Measurements from ENCODE around the gene KMT2C. TPM values are rescaled to one million over a fixed set of nuclear protein-coding genes. Genes with fewer than 3 reads are reported as not detected.

The KMT2C gene
- total and polyA plus RNA-seq, 3 donors from 2014 or later, result 32.8 to 167 (median 154) TPM

DNA sequence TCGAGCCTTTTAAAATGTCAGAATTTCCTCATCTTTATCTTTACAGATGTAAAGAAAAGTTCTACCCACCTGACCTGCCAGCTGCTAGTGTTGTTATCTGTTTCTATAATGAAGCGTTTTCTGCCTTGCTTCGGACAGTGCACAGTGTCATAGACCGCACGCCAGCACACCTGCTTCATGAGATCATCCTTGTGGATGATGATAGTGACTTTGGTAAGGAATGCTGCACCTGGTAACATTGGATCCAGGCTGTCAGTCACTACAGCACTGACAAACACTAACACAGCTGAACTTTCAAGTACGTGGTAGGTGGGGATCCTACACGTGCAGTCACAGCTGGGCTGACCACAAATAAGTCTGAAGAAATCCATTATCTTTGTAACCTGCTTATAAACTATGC, 332.7 kb downstream of the KMT2C start:
- no peak overlapping the region for H3K4me3 ChIP-seq
- 88 to 89% methylated on average over 7 of the region's 7 CpGs for WGBS, 2 donors
- no peak overlapping the region for H3K27ac ChIP-seq
- no peaks in the 10 kb centered on the region for H3K9me3 ChIP-seq
- no peaks in the 10 kb centered on the region for H3K4me1 ChIP-seq
- TF ChIP-seq, protein P1, sequence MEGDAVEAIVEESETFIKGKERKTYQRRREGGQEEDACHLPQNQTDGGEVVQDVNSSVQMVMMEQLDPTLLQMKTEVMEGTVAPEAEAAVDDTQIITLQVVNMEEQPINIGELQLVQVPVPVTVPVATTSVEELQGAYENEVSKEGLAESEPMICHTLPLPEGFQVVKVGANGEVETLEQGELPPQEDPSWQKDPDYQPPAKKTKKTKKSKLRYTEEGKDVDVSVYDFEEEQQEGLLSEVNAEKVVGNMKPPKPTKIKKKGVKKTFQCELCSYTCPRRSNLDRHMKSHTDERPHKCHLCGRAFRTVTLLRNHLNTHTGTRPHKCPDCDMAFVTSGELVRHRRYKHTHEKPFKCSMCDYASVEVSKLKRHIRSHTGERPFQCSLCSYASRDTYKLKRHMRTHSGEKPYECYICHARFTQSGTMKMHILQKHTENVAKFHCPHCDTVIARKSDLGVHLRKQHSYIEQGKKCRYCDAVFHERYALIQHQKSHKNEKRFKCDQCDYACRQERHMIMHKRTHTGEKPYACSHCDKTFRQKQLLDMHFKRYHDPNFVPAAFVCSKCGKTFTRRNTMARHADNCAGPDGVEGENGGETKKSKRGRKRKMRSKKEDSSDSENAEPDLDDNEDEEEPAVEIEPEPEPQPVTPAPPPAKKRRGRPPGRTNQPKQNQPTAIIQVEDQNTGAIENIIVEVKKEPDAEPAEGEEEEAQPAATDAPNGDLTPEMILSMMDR (IDR thresholded peaks at IDR 0.05), result no peak
- no peak for TF ChIP-seq POLR2A (IDR thresholded peaks at IDR 0.05)
- no peak for DNase-seq
- intact Hi-C loops (cut with DNase I; ENCODE audit: low total_unique reads), result no loop called here
- no peaks in the 10 kb centered on the region for H3K36me3 ChIP-seq (ENCODE audit: low read depth, missing control alignments)
- no peaks in the 10 kb centered on the region for H3K27me3 ChIP-seq

DNA sequence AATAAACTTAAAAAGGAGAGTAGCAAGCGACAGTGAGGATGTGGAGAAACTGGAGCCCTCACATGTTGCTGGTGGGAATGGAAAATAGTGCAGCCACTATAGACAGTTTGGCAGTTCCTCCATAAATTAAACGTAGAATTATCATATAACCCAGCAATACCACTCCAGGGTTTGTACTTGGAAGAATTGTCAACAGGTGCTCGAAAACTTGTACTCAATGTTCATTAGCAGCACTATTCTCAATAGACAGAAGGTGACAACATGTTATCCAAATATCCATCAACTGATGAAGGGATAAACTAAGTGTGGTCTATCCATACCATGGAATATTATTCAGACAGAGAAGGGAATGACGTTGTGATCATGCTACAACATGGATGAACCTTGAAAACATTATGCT, 338.5 kb downstream of the KMT2C start:
- H3K4me1 ChIP-seq, result peaks cover 5% of the 10 kb centered on the region
- no peak overlapping the region for H3K27ac ChIP-seq
- no peak for DNase-seq
- TF ChIP-seq POLR2A (IDR thresholded peaks at IDR 0.05), result no peak
- TF ChIP-seq, protein P1 (IDR thresholded peaks at IDR 0.05), result no peak
- H3K27me3 ChIP-seq, result no peaks in the 10 kb centered on the region
- no peak overlapping the region for H3K4me3 ChIP-seq
- WGBS, 2 donors, result 90 to 95% methylated on average over 4 of the region's 4 CpGs
- intact Hi-C loops (cut with DNase I; ENCODE audit: low total_unique reads), result no loop called here
- no peaks in the 10 kb centered on the region for H3K36me3 ChIP-seq (ENCODE audit: low read depth, missing control alignments)
- H3K9me3 ChIP-seq, result no peaks in the 10 kb centered on the region

DNA sequence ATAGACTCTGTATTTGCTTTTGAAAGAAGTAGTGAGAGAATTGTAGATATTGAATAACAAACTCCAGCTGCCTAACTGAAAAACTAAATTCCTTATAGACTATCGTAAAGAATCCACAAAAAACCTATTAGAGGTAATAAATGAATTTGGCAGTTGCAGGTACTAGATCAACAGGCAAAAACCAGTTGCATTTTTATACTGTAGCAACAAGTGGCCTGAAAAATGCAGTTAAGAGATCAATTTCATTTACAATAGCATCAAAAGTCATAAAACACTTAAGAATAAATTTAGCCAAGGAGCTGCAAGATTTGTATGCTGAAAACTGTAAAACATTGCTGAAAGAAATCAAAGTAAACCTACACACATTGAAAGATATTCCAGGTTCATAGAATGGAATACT, 340.0 kb downstream of the KMT2C start:
- no peak overlapping the region for H3K27ac ChIP-seq
- DNase-seq, result no peak
- TF ChIP-seq, protein P1 (IDR thresholded peaks at IDR 0.05), result no peak
- no peak for TF ChIP-seq POLR2A (IDR thresholded peaks at IDR 0.05)
- no peaks in the 10 kb centered on the region for H3K27me3 ChIP-seq
- H3K36me3 ChIP-seq (ENCODE audit: low read depth, missing control alignments), result no peaks in the 10 kb centered on the region
- no peaks in the 10 kb centered on the region for H3K9me3 ChIP-seq
- H3K4me3 ChIP-seq, result no peak overlapping the region
- peaks cover 12% of the 10 kb centered on the region for H3K4me1 ChIP-seq
- WGBS, 2 donors, result 98 to 100% methylated on average over 1 of the region's 1 CpG
- intact Hi-C loops (cut with DNase I; ENCODE audit: low total_unique reads), result no loop called here

DNA sequence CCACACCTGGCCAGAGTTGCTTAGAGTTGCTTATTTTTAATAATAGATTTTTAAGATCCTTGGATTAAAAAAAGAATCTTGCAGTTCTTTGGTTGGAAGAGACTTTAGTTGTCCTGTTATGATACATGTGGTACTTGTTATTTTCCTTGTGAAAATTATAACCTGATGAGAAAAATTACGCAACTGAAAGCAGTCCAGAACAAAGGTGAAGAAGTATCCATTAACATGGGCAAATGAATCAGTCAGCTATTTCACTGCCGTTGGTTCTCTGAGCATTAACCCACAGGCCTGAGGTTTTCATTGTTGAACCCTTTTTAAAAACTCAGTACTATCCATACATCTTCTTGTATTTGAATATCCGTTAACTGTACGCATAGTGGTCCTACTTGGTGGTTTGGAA, 342.1 kb downstream of the KMT2C start:
- 93 to 94% methylated on average over 4 of the region's 4 CpGs for WGBS, 2 donors
- Histone ChIP-seq H3K4me1 (peaks cover 12% of the 10 kb centered on the region), H3K4me3 (no peak overlapping the region), H3K27me3 (no peaks in the 10 kb centered on the region), H3K36me3 (ENCODE audit: low read depth, missing control alignments) (no peaks in the 10 kb centered on the region), H3K27ac (no peak overlapping the region), H3K9me3 (no peaks in the 10 kb centered on the region)
- DNase-seq, result no peak
- intact Hi-C loops (cut with DNase I; ENCODE audit: low total_unique reads), result no loop called here
- TF ChIP-seq POLR2A (IDR thresholded peaks at IDR 0.05), result no peak
- TF ChIP-seq, protein P1 (IDR thresholded peaks at IDR 0.05), result no peak

DNA sequence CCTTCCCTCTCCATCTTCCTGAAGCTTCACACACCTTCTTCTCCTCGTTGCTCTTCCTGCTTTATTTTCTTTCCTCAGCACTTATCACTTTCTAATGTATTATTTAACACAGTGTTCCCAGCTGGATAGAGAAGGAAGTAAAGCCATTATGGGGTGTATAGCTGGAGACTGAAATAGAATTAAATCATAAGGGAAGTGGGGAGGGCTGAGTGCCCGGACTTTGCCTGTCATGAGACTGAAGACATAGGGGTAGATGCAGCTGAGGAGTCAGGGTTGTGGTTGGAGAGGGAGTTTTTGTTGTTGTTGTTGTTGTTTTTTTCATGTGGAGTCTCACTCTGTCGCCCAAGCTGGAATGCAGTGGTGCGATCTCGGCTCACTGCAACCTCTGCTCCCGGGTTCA, 345.1 kb downstream of the KMT2C start:
- H3K27ac ChIP-seq, result no peak overlapping the region
- peaks cover 12% of the 10 kb centered on the region for H3K4me1 ChIP-seq
- TF ChIP-seq, protein P1 (IDR thresholded peaks at IDR 0.05), result no peak
- TF ChIP-seq POLR2A (IDR thresholded peaks at IDR 0.05), result no peak
- no peaks in the 10 kb centered on the region for H3K27me3 ChIP-seq
- H3K36me3 ChIP-seq (ENCODE audit: low read depth, missing control alignments), result no peaks in the 10 kb centered on the region
- DNase-seq, result no peak
- intact Hi-C loops (cut with DNase I; ENCODE audit: low total_unique reads), result no loop called here
- H3K9me3 ChIP-seq, result no peaks in the 10 kb centered on the region
- 89 to 91% methylated on average over 6 of the region's 6 CpGs for WGBS, 2 donors
- H3K4me3 ChIP-seq, result no peak overlapping the region
